ENCODE measurements around the gene DNAJB4.

- TF ChIP-seq ZNF274 (IDR thresholded peaks at IDR 0.05; ENCODE audit: low read depth, low read length) (no peak), SUZ12 (IDR thresholded peaks at IDR 0.05; ENCODE audit: extremely low read depth, insufficient read depth, insufficient read length) (no peak), YY1 (IDR thresholded peaks at IDR 0.05; ENCODE audit: insufficient read depth, insufficient read length) (no peak)
Observed at GRCh38 chr1:77972080-77972479, 32.7 kb upstream of the DNAJB4 start.
